Measurements from ENCODE around the gene NAT9. TPM values are rescaled to one million over a fixed set of nuclear protein-coding genes. Genes with fewer than 3 reads are reported as not detected.

NAT9 gene
- total RNA-seq, 1 donor from 2014 or later: 48.6 TPM

DNA sequence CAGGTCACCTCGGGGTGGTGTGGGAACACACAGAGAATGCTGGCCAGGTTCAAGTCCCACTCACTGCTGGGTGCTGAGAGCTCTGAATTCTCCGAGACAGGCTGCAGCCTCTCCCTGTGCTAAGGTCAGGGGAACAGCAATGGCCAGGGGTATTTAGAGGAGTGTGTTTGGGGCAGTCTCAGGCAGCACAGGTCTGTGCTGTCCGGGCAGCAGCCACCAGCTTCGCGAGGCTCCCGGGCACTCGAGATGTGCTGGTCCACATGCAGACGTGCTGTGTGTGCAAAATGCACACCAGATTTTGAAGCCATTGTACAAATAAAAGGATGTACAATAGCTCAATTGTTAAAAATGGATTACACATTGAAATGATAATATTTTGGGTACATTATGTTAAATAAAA lies 20.6 kb downstream of the NAT9 start:
- no peak for ATAC-seq
- intact Hi-C loops (cut with DNase I): no loop called here
- H3K36me3 ChIP-seq: no peaks in the 10 kb centered on the region
- no peak for DNase-seq
- no peaks in the 10 kb centered on the region for H3K9me3 ChIP-seq
- TF ChIP-seq, protein P1, sequence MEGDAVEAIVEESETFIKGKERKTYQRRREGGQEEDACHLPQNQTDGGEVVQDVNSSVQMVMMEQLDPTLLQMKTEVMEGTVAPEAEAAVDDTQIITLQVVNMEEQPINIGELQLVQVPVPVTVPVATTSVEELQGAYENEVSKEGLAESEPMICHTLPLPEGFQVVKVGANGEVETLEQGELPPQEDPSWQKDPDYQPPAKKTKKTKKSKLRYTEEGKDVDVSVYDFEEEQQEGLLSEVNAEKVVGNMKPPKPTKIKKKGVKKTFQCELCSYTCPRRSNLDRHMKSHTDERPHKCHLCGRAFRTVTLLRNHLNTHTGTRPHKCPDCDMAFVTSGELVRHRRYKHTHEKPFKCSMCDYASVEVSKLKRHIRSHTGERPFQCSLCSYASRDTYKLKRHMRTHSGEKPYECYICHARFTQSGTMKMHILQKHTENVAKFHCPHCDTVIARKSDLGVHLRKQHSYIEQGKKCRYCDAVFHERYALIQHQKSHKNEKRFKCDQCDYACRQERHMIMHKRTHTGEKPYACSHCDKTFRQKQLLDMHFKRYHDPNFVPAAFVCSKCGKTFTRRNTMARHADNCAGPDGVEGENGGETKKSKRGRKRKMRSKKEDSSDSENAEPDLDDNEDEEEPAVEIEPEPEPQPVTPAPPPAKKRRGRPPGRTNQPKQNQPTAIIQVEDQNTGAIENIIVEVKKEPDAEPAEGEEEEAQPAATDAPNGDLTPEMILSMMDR (IDR thresholded peaks at IDR 0.05): no peak
- H3K4me3 ChIP-seq: no peak overlapping the region
- peaks cover 63% of the 10 kb centered on the region for H3K4me1 ChIP-seq
- H3K27ac ChIP-seq: no peak overlapping the region
- H3K27me3 ChIP-seq (ENCODE audit: low read depth): no peaks in the 10 kb centered on the region

GRCh38 chr17:74754832-74755231 lies 21.3 kb downstream of the NAT9 start:
- Histone ChIP-seq H3K36me3 (no peaks in the 10 kb centered on the region), H3K27me3 (ENCODE audit: low read depth) (no peaks in the 10 kb centered on the region), H3K9me3 (no peaks in the 10 kb centered on the region), H3K27ac (no peak overlapping the region), H3K4me3 (no peak overlapping the region), H3K4me1 (peaks cover 63% of the 10 kb centered on the region)
- intact Hi-C loops (cut with DNase I): no loop called here
- DNase-seq (no peak), ATAC-seq (no peak)
- TF ChIP-seq, protein P1 (IDR thresholded peaks at IDR 0.05): no peak

- no peak for ATAC-seq
- Histone ChIP-seq H3K4me3 (no peak overlapping the region), H3K27me3 (ENCODE audit: low read depth) (no peaks in the 10 kb centered on the region), H3K4me1 (peaks cover 47% of the 10 kb centered on the region), H3K27ac (no peak overlapping the region), H3K9me3 (no peaks in the 10 kb centered on the region), H3K36me3 (no peaks in the 10 kb centered on the region)
- intact Hi-C loops (cut with DNase I): no loop called here
- no peak for DNase-seq
- TF ChIP-seq, protein P1 (IDR thresholded peaks at IDR 0.05): no peak
Measured at GRCh38 chr17:74752822-74753401, 23.2 kb downstream of the NAT9 start.

GRCh38 chr17:74752415-74752814 lies 23.7 kb downstream of the NAT9 start:
- intact Hi-C loops (cut with DNase I): no loop called here
- Histone ChIP-seq H3K36me3 (no peaks in the 10 kb centered on the region), H3K4me3 (no peak overlapping the region), H3K4me1 (peaks cover 47% of the 10 kb centered on the region), H3K9me3 (no peaks in the 10 kb centered on the region), H3K27me3 (ENCODE audit: low read depth) (no peaks in the 10 kb centered on the region), H3K27ac (no peak overlapping the region)
- TF ChIP-seq, protein P1 (IDR thresholded peaks at IDR 0.05): no peak
- ATAC-seq (no peak), DNase-seq (no peak)

DNA sequence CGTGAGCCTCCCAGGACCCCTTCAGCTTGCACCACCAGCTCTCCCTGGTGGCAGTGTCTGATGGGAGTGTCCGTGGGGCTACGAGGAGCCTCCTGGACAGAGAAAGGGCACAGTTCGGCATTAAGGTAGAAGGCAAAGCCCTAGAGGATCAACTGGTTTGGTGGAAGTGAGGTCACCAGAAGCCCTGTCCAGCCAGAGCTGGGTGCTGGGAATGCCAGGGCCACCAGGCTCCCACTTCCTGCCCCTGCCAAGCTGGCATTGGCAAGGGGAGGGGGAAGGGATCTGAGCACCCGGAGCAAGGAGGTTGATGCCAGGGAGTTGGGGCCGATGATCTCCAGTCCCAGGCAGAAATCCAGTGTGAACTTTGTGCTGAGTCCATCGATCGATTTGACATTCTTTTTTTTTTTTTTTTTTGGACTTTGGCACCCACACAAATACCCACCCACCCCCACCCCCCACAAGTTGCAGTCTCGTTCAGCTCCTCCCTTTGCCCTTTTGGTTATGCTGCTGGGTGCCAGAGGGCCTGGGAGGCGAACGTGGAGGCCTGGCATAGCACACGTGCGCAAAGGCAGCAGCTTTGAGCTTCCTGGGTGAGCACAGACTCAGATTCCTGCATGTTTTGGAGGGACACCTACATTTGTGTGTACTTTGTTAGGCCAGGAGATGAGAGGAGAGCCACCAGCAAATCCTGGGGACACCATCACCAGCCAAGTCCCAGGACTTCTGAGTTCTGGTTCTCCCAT lies 25.6 kb downstream of the NAT9 start:
- H3K27ac ChIP-seq: peak overlapping the region; percentile 89
- intact Hi-C loops (cut with DNase I): no loop called here
- ATAC-seq: no peak
- peaks cover 54% of the 10 kb centered on the region for H3K4me1 ChIP-seq
- H3K9me3 ChIP-seq: no peaks in the 10 kb centered on the region
- DNase-seq: no peak
- no peaks in the 10 kb centered on the region for H3K36me3 ChIP-seq
- TF ChIP-seq, protein P1 (IDR thresholded peaks at IDR 0.05): no peak
- H3K4me3 ChIP-seq: peak overlapping the region; percentile 98
- H3K27me3 ChIP-seq (ENCODE audit: low read depth): no peaks in the 10 kb centered on the region
